Measurements from ENCODE around the gene MDFIC2. TPM values are rescaled to one million over a fixed set of nuclear protein-coding genes. Genes with fewer than 3 reads are reported as not detected.

The MDFIC2 gene
- total RNA-seq, 1 experiment from 2014 or later = 1.3 TPM

DNA sequence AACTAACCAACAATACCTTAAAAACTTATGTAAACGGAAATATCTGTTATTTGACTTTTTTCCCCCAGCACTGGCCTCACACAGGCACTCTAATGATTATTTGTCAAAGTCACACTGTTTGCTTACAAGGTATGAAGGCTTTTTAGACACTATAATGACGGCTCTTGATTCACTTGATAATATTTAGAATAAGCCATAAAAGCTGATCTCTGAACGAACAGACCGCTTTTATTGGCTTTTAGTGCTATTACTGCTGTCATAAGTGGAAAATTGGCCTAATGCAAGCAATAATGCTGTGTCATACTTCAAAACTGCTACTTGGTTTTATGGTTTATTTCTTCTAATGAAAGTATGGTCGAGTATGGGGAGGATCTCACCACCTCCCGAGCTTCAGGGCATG lies 35.1 kb downstream of the MDFIC2 start:
- Histone ChIP-seq H3K9me3 (peaks cover 2% of the 10 kb centered on the region; the same call in 1 of the 2 replicates), H3K36me3 (no peaks in the 10 kb centered on the region), H3K4me3 (no peak overlapping the region), H3K27me3 (no peaks in the 10 kb centered on the region)
- no peak for DNase-seq

- Histone ChIP-seq H3K36me3 (no peaks in the 10 kb centered on the region), H3K27me3 (no peaks in the 10 kb centered on the region), H3K9me3 (peaks cover 2% of the 10 kb centered on the region; the same call in 1 of the 2 replicates), H3K4me3 (no peak overlapping the region)
- DNase-seq = no peak
These were observed 35.5 kb downstream of the MDFIC2 start for GRCh38 chr3:70276901-70277300.

GRCh38 chr3:70273492-70273891 lies 38.9 kb downstream of the MDFIC2 start:
- Histone ChIP-seq H3K36me3 (no peaks in the 10 kb centered on the region), H3K27me3 (no peaks in the 10 kb centered on the region), H3K4me3 (no peak overlapping the region), H3K9me3 (no peaks in the 10 kb centered on the region)
- DNase-seq = peak; percentile 31

DNA sequence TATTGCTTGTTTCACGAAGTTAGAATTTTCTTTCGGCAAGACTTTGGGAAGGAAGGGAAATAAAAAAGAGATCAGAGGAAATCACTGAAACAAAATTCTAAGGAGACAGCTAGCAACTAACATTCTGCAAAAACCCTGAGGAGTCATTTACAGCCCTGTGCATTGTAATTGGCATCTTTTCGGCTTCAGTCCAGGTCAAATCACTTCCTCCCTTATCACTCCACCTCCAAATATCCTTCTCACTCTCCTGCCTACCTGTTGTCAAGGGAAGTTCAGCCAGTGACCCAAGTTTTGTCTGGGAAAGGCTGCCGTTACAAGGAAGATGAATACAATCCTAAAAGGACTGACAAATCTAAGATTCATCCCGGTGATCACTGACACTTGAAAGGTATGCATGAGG lies 39.6 kb downstream of the MDFIC2 start:
- H3K9me3 ChIP-seq = no peaks in the 10 kb centered on the region
- H3K36me3 ChIP-seq = no peaks in the 10 kb centered on the region
- H3K27me3 ChIP-seq = no peaks in the 10 kb centered on the region
- no peak for DNase-seq
- H3K4me3 ChIP-seq = no peak overlapping the region

DNA sequence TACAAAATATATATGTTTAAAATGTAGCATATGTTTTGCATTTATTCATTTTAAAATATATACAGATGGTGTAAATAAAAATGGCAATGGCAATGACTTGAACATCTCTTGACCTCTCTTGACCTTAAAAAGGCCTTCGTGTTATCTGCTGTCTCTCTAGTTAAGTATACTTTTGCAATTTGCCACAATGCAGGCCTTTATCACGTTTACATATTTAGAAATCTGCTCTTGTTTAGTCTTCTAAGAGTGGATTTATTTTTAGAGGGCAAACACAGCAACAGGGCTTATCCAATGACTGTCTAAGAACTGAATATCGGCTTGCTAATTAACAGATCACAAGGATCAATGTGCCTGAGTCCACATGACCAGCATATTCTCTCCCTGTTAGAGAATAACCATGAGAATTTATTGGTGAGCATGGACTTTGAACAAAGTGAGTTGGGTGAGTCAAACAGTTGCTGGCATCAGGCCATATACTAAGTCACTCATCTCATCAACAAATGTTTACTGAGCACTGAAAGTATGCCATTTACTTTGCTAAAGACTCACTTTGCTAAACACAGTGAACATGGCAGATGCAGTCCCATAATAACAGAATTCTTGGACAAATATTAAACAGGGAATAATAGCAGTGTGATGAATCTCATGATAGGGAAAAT lies 48.2 kb downstream of the MDFIC2 start:
- DNase-seq = peak; percentile 49
- Histone ChIP-seq H3K27me3 (no peaks in the 10 kb centered on the region), H3K36me3 (no peaks in the 10 kb centered on the region), H3K4me3 (no peak overlapping the region), H3K9me3 (no peaks in the 10 kb centered on the region)

DNA sequence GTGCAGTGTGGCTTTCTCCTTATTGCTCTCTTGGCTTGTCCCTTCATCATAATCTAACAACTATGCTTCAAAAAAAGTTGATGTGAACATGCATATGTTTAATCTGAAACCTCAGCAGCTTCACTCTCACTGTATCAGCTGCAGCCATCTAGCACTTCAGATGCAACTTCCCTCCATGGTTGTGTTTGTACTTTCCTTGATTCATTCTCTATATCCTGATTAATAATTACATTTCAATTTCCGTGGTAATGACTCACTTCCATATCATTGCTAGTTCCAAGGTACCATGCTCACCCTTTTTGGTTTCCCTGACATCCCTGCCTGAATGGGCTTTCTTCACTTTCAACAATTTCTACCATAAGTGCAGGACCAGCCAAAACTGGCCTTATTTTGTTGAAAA lies 51.2 kb downstream of the MDFIC2 start:
- H3K27me3 ChIP-seq = no peaks in the 10 kb centered on the region
- no peak overlapping the region for H3K4me3 ChIP-seq
- DNase-seq = peak; percentile 43
- no peaks in the 10 kb centered on the region for H3K9me3 ChIP-seq
- H3K36me3 ChIP-seq = no peaks in the 10 kb centered on the region

GRCh38 chr3:70256566-70256965 lies 55.9 kb downstream of the MDFIC2 start:
- H3K9me3 ChIP-seq = no peaks in the 10 kb centered on the region
- H3K27me3 ChIP-seq = no peaks in the 10 kb centered on the region
- DNase-seq = no peak
- no peak overlapping the region for H3K4me3 ChIP-seq
- no peaks in the 10 kb centered on the region for H3K36me3 ChIP-seq

DNA sequence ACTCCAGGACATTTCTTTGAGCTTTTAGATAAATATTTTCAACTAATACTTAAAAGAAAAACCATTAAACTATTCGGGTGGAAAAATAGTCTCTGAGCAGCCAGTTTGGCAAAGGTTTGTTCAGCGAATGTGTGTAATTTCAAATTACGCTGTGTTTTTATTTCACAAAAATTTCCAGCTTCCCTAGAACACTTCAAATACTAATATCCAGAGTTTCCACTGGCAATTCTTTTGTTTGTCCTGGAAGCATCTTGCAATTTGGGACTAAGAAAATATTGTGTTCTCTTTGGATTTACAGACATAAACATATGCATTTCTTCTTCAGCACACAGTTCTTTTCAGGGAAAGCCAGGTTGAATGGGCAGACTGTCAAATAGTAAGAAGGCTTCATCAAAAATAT lies 61.9 kb downstream of the MDFIC2 start:
- no peaks in the 10 kb centered on the region for H3K36me3 ChIP-seq
- H3K27me3 ChIP-seq = no peaks in the 10 kb centered on the region
- no peak overlapping the region for H3K4me3 ChIP-seq

DNA sequence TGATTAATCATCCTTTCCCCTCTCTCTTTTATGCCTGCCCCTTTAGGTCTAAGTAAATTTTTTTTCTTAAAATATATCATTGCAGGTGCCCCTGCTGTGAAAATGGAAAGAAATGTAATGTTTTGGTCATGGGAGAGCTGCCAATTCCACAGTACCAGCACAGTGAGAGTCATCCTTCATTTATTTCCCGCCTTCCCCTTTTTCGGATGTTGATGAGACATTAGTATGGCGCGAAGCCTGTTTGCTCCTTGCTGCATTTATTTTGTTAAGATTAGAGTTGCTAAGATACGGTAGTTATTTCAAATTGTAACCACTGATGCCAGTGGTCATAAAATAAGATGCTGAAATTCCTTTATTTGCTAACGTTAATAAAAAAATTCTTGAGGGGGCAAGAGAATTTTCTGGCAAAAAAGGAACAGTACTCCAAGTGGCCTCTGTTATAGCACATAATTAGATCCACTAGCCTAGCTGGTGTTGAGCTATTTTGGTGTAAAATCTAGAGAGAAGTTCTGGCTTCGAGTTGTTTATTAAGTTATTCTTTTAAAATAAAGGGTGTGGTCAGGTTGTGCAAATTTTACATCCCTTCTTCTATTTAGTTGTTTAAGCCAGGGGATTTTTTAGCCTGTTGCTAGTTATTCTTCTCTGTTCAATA lies 62.8 kb downstream of the MDFIC2 start:
- Histone ChIP-seq H3K27me3 (no peaks in the 10 kb centered on the region), H3K36me3 (no peaks in the 10 kb centered on the region), H3K4me3 (no peak overlapping the region), H3K9me3 (no peaks in the 10 kb centered on the region)
- DNase-seq = peak; percentile 75

More for the DNA sequence above, 61.9 kb downstream of the MDFIC2 start:
- no peaks in the 10 kb centered on the region for H3K9me3 ChIP-seq
- no peak for DNase-seq

DNA sequence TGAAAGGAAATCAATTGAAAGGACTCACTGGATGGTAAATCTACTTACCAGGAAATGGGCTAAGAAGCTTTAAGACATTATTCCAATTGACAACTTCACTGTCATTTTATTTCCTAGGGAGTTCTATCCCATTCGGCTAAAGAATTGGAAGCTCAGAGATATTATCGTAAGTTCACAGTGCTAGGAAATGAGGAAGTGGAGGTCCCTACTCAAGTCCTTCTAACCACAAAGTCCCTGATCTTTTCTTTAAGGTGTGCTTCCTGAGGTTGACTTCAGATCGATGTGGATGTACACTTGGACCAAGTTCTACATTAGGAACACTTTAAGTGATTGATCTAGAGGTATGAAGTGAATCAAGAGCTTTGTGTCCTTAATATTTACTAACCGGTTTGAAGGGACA lies 63.6 kb downstream of the MDFIC2 start:
- DNase-seq = no peak
- Histone ChIP-seq H3K27me3 (no peaks in the 10 kb centered on the region), H3K4me3 (no peak overlapping the region), H3K36me3 (no peaks in the 10 kb centered on the region), H3K9me3 (no peaks in the 10 kb centered on the region)

DNA sequence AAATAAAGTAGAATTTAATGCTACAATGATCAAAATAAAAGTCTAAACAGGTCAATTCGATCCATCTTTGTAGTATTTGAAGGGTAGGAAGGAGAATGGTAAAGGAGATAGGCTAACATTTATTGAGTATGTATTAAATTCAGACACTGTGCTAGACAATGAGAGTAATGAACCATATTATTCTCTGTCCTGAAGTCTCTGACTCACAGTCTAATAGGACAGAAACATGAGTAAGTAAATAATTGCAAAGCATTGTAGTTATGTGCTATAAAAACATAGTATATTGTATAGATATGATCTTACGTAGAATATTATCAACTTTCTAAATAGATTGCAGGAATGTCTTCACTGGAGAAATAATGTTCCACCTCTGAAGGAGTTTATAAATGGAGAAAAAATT lies 64.5 kb downstream of the MDFIC2 start:
- Histone ChIP-seq H3K9me3 (no peaks in the 10 kb centered on the region), H3K36me3 (no peaks in the 10 kb centered on the region), H3K27me3 (no peaks in the 10 kb centered on the region), H3K4me3 (no peak overlapping the region)
- DNase-seq = no peak

DNA sequence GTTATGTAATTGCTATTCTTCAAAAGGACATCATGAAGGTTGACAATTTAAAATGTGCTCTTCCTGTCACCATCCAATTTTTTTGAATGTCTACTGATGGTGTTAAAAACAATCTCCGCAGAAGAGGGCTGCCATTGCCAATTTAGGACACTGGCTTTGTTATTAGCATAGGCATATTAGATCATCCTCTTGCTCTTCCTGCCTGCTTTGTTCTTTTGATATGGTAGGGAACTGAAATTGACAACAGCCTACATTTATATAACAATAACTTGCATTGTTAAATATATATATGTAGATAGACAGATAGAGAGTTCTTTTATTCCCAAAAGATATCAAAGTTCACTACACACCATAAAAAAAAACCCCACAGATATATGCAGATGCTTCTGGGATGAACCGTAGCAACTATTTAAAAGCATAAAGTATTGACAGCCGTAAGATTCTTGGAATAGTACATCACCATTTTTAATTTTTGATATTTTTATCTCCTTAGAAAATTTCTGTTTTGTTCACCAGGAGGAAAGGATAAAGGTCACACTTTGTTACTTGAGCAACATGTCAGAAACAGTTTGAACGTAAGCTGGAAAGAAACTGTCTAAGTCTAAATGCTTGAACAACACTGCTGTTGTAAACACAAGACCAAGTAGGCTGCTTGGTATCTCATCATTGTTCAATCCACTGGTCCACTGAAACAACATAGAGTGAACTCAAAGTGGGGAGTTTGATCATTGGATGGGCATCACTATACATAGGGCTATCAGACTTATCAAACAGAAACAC lies 66.5 kb downstream of the MDFIC2 start:
- Histone ChIP-seq H3K36me3 (no peaks in the 10 kb centered on the region), H3K9me3 (no peaks in the 10 kb centered on the region), H3K4me3 (no peak overlapping the region), H3K27me3 (no peaks in the 10 kb centered on the region)
- no peak for DNase-seq

DNA sequence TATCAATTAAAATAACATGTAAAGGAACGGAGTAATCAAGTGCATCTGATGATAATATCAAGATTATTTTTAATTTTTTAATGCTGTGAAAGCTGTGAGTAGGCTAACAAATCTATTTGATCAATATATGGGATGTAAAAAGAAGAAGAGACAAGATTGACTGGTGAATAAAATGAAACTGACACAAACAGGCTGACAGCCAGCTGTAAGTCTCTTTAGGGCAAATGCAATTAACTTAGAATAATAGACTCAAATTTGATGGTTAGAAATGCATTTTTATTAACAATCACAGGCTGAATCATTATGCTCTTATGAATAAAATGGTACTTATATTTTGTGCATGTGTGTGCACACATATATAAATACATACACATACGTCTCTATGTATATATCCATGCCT lies 68.0 kb downstream of the MDFIC2 start:
- H3K36me3 ChIP-seq = no peaks in the 10 kb centered on the region
- H3K4me3 ChIP-seq = no peak overlapping the region
- DNase-seq = no peak
- no peaks in the 10 kb centered on the region for H3K27me3 ChIP-seq
- no peaks in the 10 kb centered on the region for H3K9me3 ChIP-seq

DNA sequence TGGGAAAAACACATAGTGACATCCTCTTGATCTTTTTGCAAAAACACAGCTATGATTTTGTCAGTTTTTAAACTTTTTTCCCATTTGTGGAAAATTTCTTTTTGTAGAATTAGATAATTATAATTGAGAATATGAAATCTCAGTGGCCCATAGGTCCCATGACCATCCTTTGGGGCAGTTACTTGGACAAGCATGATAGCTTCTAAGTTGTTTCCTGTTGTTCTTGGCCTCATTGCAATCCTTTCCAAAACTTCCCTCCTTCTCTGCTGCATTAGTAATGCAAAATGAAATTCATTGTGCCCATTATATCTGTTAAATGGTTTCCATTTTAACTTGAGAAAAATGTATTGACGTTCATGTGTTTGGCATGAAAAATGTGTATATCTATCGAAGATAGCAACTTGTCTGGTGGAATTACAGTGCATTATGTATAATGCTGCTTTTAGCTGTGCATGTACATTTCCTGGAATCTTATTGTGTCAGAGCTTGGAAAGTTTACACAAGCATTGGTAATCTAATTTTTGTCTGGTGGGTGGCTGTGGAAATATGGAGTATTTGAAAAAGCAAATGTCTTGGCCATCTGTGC lies 70.0 kb downstream of the MDFIC2 start:
- peak; percentile 0 for DNase-seq
- no peaks in the 10 kb centered on the region for H3K36me3 ChIP-seq
- no peak overlapping the region for H3K4me3 ChIP-seq
- H3K9me3 ChIP-seq = no peaks in the 10 kb centered on the region
- H3K27me3 ChIP-seq = no peaks in the 10 kb centered on the region

DNA sequence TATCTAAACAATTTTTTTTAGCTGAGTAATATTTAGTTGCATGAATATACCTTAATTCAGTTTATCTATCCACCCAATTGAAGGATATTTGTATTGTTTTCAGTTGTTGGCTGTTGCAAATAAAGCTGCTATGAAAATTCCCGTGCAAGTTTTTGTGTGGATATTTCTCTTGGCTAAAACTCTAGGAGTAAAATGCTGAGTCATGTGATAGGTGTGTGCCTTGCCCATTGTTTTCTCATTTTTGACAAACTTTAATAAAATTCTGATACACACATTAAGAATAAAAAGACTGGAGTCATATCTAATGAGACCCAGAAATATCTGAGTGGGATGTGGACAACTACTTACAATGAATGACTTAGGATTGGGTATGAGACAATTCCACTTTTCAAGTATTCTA lies 78.6 kb downstream of the MDFIC2 start:
- Histone ChIP-seq H3K36me3 (no peaks in the 10 kb centered on the region), H3K9me3 (no peaks in the 10 kb centered on the region; the same call in 1 of the 2 replicates), H3K4me3 (no peak overlapping the region), H3K27me3 (no peaks in the 10 kb centered on the region)
- DNase-seq = no peak

DNA sequence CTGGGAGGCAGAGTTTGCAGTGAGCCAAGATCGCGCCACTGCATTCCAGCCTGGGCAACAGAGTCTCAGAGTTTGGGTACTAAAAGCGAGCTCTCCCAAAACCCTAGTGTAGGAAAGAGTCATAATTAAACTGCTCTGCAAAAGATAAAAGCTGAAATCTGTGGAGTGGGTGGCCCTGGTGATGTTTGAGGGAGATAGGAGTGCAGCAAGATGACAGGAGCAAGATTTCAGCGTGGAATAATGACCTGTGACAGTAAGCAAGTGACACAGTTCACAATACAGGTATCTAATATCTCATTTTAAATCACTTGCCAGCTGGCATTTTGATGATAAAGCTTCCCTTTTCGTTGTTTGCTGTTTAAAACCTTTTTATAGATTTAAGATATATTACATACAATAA lies 79.3 kb downstream of the MDFIC2 start:
- H3K4me3 ChIP-seq = no peak overlapping the region
- no peaks in the 10 kb centered on the region for H3K27me3 ChIP-seq
- DNase-seq = no peak
- no peaks in the 10 kb centered on the region; the same call in 1 of the 2 replicates for H3K9me3 ChIP-seq
- no peaks in the 10 kb centered on the region for H3K36me3 ChIP-seq

GRCh38 chr3:70231266-70231701 lies 81.2 kb downstream of the MDFIC2 start:
- Histone ChIP-seq H3K36me3 (no peaks in the 10 kb centered on the region), H3K27me3 (no peaks in the 10 kb centered on the region), H3K9me3 (no peaks in the 10 kb centered on the region; the same call in 1 of the 2 replicates), H3K4me3 (no peak overlapping the region)
- DNase-seq = no peak

Measured in MG63 (cell line).